ENCODE results near the gene KRT15.

DNA sequence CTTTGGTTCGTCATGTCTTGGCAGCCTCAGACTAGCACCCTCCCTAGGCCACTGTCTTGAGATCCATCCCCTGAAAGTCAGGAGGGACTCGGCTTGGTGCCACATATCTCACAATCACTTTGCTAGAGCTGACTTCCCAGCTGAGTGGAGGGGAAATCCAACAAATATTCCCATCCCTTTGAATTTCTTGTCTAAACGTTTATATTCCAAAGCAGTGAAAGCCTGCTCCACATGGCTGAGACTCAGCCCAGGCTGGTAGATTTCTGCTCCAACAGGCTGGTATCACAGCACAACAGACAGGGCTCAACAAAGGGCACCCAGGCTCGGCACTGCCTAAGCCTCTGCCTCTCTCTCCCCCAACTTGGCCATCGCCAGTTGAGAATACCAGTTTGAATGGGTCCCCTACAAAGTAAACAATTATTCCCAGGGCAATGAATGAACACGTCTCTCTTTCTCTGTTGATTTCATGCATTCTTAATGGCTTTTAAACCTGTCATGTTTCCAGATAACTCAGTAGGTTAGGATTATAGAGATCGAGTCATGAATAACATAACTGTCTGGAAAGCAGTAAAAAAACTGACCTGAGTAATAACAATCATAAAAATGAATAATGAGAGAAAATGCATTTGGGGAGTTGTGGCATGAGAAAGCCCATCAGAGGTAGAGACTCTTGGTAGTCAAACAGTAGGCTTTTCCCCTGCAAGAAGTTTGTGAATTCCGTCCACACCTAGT is 14.3 kb downstream of the KRT15 start:
- TF ChIP-seq TAF1 (IDR thresholded peaks at IDR 0.05; ENCODE audit: borderline replicate concordance, insufficient read depth, low read length) (no peak), POLR2AphosphoS5 (IDR thresholded peaks at IDR 0.05; ENCODE audit: low read depth, low read length) (no peak)

Data from PFSK-1 (cell line).